OCI-LY7 (cell line): Measurements from ENCODE around the gene ANKRD17. TPM values are rescaled to one million over a fixed set of nuclear protein-coding genes. Genes with fewer than 3 reads are reported as not detected.

ENCODE experiments used
- BruUV-seq: library from RNA; stranded (reverse); fragments of 400-500 nt; replicated peaks from 2 replicates; lab custom pipeline; 2021; lab: Mats Ljungman, UMichigan
- CTCF ChIA-PET: fragments of 300-600 bp; sonication (Branson Sonifier 250); formaldehyde crosslinking; loops from one replicate; lab custom pipeline; 2022; ENCODE audit warnings: antibody characterized with exemption; ENCODE audit not compliant: unreplicated experiment; lab: Charles Lee
- POLR2A ChIA-PET: fragments of 300-600 bp; sonication (Branson Sonifier 250); formaldehyde crosslinking; loops from one replicate; lab custom pipeline; 2022; ENCODE audit warnings: antibody characterized with exemption; lab: Charles Lee
- DNase-seq: peaks from one replicate; pipeline ENCODE4 v3.0.0-alpha.2; 2015; ENCODE audit warnings: low spot score
- H2AFZ ChIP-seq: fragments of 200-600 bp; sonication (generic), shearing (Covaris generic); 2 replicates; pipeline ENCODE4 v1.6.1; 2014; ENCODE audit warnings: mild to moderate bottlenecking, antibody characterized with exemption, low read length, moderate library complexity
- H3K27ac ChIP-seq: fragments of 200-600 bp; sonication (generic); 2 replicates; pipeline ENCODE4 v1.5.1; 2014; ENCODE audit warnings: mixed run types, low read depth, mild to moderate bottlenecking, moderate library complexity, low read length, inconsistent platforms; ENCODE audit not compliant: poor library complexity, severe bottlenecking
- H3K36me3 ChIP-seq: fragments of 200-600 bp; sonication (generic); 2 replicates; pipeline ENCODE4 v1.6.1; 2014; ENCODE audit warnings: mild to moderate bottlenecking, antibody characterized with exemption, low read length, moderate library complexity, mixed read lengths; ENCODE audit not compliant: insufficient read depth
- H3K4me1 ChIP-seq: fragments of 200-600 bp; sonication (generic); 2 replicates; pipeline ENCODE4 v1.5.1; 2014; ENCODE audit warnings: mild to moderate bottlenecking, low read length; ENCODE audit not compliant: insufficient read depth, poor library complexity, severe bottlenecking
- H3K4me2 ChIP-seq: fragments of 200-600 bp; sonication (generic); 2 replicates; pipeline ENCODE4 v1.6.1; 2014; ENCODE audit warnings: mild to moderate bottlenecking, low read length
- H3K4me3 ChIP-seq: fragments of 200-600 bp; sonication (generic); 2 replicates; pipeline ENCODE4 v1.5.1; 2014; ENCODE audit warnings: mild to moderate bottlenecking, low read depth, low read length; ENCODE audit not compliant: poor library complexity, severe bottlenecking
- H3K79me2 ChIP-seq: fragments of 200-600 bp; sonication (generic); 2 replicates; pipeline ENCODE4 v1.6.1; 2016; ENCODE audit warnings: low read depth, mild to moderate bottlenecking, low read length, moderate library complexity, mixed read lengths; ENCODE audit not compliant: insufficient read depth
- H3K9me2 ChIP-seq: fragments of 200-600 bp; sonication (generic); 2 replicates; pipeline ENCODE4 v1.6.1; 2016; ENCODE audit warnings: mild to moderate bottlenecking, low read length, mixed read lengths; ENCODE audit not compliant: insufficient read depth
- H3K9me3 ChIP-seq: fragments of 200-600 bp; sonication (generic); 2 replicates; pipeline ENCODE4 v1.6.1; 2014; ENCODE audit warnings: mild to moderate bottlenecking, mixed run types, low read length, mixed read lengths
- H4K20me1 ChIP-seq: fragments of 200-600 bp; sonication (generic); 2 replicates; pipeline ENCODE4 v1.6.1; 2014; ENCODE audit warnings: mild to moderate bottlenecking, antibody characterized with exemption, low read length, moderate library complexity, mixed read lengths; ENCODE audit not compliant: insufficient read depth
- CTCF ChIP-seq: fragments of 200-600 bp; sonication (generic); conservative IDR thresholded peaks from 2 replicates; pipeline ENCODE4 v1.5.1; 2014; ENCODE audit warnings: mild to moderate bottlenecking, antibody characterized with exemption, low read length, moderate library complexity, mixed read lengths
- EZH2phosphoT487 ChIP-seq: fragments of 200-600 bp; sonication (generic); IDR thresholded peaks from 2 replicates; pipeline ENCODE4 v1.6.1; 2018; ENCODE audit warnings: low read depth, borderline replicate concordance, mild to moderate bottlenecking, mixed run types, antibody characterized with exemption, low read length, moderate library complexity, mixed read lengths
- intact Hi-C: fragments of 100-400 bp; cut with micrococcal nuclease; formaldehyde crosslinking; loops from one replicate; pipeline ENCODE4 v1.10.0; 2022; ENCODE audit not compliant: unreplicated experiment
- total RNA-seq, 2 experiments: library from RNA; depleted of rRNA in 1 of 2; stranded (reverse); fragments of >200 nt in 1 of 2; shearing (Covaris generic) in 1 of 2; gene quantifications; 2 replicates each; pipeline ENCODE4 v1.2.3, GENCODE V29; 2014 to 2022

Gene ANKRD17
- total RNA-seq, 2 experiments from 2014 or later: 39.4 to 77.4 TPM

DNA sequence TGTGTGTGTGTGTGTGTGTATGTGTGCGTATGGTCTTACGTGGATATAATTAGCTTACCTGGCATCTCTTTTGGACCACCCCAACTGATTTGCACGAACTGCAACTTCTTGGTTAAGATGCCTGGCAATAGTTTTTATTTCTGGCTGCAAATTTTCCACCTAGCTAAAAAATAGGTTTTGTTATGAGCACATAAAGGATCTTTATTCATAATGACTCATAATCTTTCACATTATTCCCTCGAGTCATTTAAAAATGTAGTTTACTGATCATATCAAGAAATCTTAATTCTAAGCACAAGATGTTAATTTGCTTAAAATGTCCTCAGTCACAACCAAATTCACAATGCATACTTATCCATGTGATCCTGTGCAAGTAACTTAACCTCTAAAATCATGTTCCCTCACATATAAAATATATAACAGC lies 190.6 kb downstream of the ANKRD17 start:
- Histone ChIP-seq H3K4me3 (peak overlapping the region; percentile 81), H3K27ac (peak overlapping the region; percentile 93), H3K4me2 (peak overlapping the region; percentile 93), H3K9me3 (no peaks in the 10 kb centered on the region), H2AFZ (peak overlapping the region; percentile 88), H3K9me2 (no peaks in the 10 kb centered on the region), H3K36me3 (peaks cover 54% of the 10 kb centered on the region), H3K79me2 (peaks cover 18% of the 10 kb centered on the region; the same call in 1 of the 2 replicates), H4K20me1 (no peaks in the 10 kb centered on the region), H3K4me1 (peaks cover 15% of the 10 kb centered on the region)
- intact Hi-C loops: loop anchor here (5.0 to 10.0 kb wide), 2 partner anchors 539 to 587 kb away; no protein-coding TSS in a partner anchor
- TSS peak; percentile 58 for BruUV-seq
- CTCF ChIA-PET: no interaction called here
- POLR2A ChIA-PET: interaction anchor here (0.8 to 1.2 kb wide), 3 partner anchors 56 to 549 kb away, joined by 3 to 6 read pairs (median 5); no protein-coding TSS in a partner anchor
- TF ChIP-seq EZH2phosphoT487 (no peak), CTCF (no peak)
- peak; percentile 41 for DNase-seq

GRCh38 chr4:73066928-73067327 lies 191.7 kb downstream of the ANKRD17 start:
- H3K9me3 ChIP-seq: no peaks in the 10 kb centered on the region
- no peak overlapping the region for H3K27ac ChIP-seq
- TF ChIP-seq CTCF (no peak), EZH2phosphoT487 (no peak)
- H3K36me3 ChIP-seq: peaks cover 51% of the 10 kb centered on the region
- H3K4me2 ChIP-seq: peak overlapping the region; percentile 25
- peaks cover 15% of the 10 kb centered on the region for H3K4me1 ChIP-seq
- no peak overlapping the region for H3K4me3 ChIP-seq
- peaks cover 18% of the 10 kb centered on the region; the same call in 1 of the 2 replicates for H3K79me2 ChIP-seq
- POLR2A ChIA-PET: interaction anchor here (0.6 to 1.4 kb wide), 6 partner anchors 11 to 550 kb away, joined by 3 to 5 read pairs (median 3); no protein-coding TSS in a partner anchor
- no peaks in the 10 kb centered on the region for H3K9me2 ChIP-seq
- intact Hi-C loops: loop anchor here (5.0 to 10.0 kb wide), 2 partner anchors 540 to 588 kb away; no protein-coding TSS in a partner anchor
- no TSS peak for BruUV-seq
- H2AFZ ChIP-seq: no peak overlapping the region
- no peaks in the 10 kb centered on the region for H4K20me1 ChIP-seq
- CTCF ChIA-PET: no interaction called here
- no peak for DNase-seq

GRCh38 chr4:73066445-73066844 lies 192.2 kb downstream of the ANKRD17 start:
- no peak for TF ChIP-seq EZH2phosphoT487
- TF ChIP-seq CTCF: no peak
- CTCF ChIA-PET: no interaction called here
- DNase-seq: no peak
- H3K4me2 ChIP-seq: no peak overlapping the region
- POLR2A ChIA-PET: interaction anchor here (0.7 to 1.4 kb wide), 4 partner anchors 11 to 137 kb away, joined by 3 read pairs; no protein-coding TSS in a partner anchor
- peaks cover 53% of the 10 kb centered on the region for H3K36me3 ChIP-seq
- intact Hi-C loops: loop anchor here (5.0 to 10.0 kb wide), 2 partner anchors 541 to 588 kb away; no protein-coding TSS in a partner anchor
- no peaks in the 10 kb centered on the region for H3K9me2 ChIP-seq
- H4K20me1 ChIP-seq: no peaks in the 10 kb centered on the region
- H2AFZ ChIP-seq: no peak overlapping the region
- H3K9me3 ChIP-seq: no peaks in the 10 kb centered on the region
- no TSS peak for BruUV-seq
- peaks cover 18% of the 10 kb centered on the region; the same call in 1 of the 2 replicates for H3K79me2 ChIP-seq
- H3K27ac ChIP-seq: no peak overlapping the region
- H3K4me3 ChIP-seq: no peak overlapping the region
- peaks cover 15% of the 10 kb centered on the region for H3K4me1 ChIP-seq
